ENCODE measurements around the gene AOX1.

DNA sequence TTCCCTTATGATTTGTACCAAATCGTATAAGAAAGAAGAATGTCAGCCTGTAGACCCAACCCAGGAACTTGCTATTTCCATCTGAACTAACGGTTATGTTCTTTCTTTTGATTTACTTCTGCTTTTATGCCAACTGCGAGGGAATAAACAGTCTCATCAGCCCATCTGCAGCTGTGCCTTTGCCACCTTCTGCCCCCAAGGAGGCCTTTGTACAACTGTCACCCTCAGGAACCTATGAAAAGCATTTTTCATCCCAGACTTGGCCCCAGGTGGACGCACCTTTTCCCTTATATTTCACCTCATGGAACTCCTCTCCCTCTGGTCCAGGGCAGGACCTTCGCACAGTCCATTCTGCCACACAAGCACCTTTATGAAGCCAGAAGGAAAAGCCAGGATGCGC is 109.8 kb downstream of the AOX1 start:
- TF ChIP-seq, protein P1, sequence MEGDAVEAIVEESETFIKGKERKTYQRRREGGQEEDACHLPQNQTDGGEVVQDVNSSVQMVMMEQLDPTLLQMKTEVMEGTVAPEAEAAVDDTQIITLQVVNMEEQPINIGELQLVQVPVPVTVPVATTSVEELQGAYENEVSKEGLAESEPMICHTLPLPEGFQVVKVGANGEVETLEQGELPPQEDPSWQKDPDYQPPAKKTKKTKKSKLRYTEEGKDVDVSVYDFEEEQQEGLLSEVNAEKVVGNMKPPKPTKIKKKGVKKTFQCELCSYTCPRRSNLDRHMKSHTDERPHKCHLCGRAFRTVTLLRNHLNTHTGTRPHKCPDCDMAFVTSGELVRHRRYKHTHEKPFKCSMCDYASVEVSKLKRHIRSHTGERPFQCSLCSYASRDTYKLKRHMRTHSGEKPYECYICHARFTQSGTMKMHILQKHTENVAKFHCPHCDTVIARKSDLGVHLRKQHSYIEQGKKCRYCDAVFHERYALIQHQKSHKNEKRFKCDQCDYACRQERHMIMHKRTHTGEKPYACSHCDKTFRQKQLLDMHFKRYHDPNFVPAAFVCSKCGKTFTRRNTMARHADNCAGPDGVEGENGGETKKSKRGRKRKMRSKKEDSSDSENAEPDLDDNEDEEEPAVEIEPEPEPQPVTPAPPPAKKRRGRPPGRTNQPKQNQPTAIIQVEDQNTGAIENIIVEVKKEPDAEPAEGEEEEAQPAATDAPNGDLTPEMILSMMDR (IDR thresholded peaks at IDR 0.05; ENCODE audit: low read depth, low read length, missing input control), result no peak
- TF ChIP-seq, protein P2, sequence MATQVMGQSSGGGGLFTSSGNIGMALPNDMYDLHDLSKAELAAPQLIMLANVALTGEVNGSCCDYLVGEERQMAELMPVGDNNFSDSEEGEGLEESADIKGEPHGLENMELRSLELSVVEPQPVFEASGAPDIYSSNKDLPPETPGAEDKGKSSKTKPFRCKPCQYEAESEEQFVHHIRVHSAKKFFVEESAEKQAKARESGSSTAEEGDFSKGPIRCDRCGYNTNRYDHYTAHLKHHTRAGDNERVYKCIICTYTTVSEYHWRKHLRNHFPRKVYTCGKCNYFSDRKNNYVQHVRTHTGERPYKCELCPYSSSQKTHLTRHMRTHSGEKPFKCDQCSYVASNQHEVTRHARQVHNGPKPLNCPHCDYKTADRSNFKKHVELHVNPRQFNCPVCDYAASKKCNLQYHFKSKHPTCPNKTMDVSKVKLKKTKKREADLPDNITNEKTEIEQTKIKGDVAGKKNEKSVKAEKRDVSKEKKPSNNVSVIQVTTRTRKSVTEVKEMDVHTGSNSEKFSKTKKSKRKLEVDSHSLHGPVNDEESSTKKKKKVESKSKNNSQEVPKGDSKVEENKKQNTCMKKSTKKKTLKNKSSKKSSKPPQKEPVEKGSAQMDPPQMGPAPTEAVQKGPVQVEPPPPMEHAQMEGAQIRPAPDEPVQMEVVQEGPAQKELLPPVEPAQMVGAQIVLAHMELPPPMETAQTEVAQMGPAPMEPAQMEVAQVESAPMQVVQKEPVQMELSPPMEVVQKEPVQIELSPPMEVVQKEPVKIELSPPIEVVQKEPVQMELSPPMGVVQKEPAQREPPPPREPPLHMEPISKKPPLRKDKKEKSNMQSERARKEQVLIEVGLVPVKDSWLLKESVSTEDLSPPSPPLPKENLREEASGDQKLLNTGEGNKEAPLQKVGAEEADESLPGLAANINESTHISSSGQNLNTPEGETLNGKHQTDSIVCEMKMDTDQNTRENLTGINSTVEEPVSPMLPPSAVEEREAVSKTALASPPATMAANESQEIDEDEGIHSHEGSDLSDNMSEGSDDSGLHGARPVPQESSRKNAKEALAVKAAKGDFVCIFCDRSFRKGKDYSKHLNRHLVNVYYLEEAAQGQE (IDR thresholded peaks at IDR 0.05), result no peak
- TF ChIP-seq YY1 (IDR thresholded peaks at IDR 0.05), result no peak
- TF ChIP-seq, protein P3, sequence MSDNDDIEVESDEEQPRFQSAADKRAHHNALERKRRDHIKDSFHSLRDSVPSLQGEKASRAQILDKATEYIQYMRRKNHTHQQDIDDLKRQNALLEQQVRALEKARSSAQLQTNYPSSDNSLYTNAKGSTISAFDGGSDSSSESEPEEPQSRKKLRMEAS (IDR thresholded peaks at IDR 0.05), result no peak
- TF ChIP-seq RAD21 (IDR thresholded peaks at IDR 0.05), result no peak
- TF ChIP-seq EGR1 (IDR thresholded peaks at IDR 0.05; ENCODE audit: low read depth in 2 of 2), result no peak
- no peak for TF ChIP-seq HNF4G (IDR thresholded peaks at IDR 0.05)
- no peak for TF ChIP-seq GABPA (IDR thresholded peaks at IDR 0.05 in 1 of 2, conservative IDR thresholded peaks at IDR 0.05 in 1 of 2)
- TF ChIP-seq, protein P4, sequence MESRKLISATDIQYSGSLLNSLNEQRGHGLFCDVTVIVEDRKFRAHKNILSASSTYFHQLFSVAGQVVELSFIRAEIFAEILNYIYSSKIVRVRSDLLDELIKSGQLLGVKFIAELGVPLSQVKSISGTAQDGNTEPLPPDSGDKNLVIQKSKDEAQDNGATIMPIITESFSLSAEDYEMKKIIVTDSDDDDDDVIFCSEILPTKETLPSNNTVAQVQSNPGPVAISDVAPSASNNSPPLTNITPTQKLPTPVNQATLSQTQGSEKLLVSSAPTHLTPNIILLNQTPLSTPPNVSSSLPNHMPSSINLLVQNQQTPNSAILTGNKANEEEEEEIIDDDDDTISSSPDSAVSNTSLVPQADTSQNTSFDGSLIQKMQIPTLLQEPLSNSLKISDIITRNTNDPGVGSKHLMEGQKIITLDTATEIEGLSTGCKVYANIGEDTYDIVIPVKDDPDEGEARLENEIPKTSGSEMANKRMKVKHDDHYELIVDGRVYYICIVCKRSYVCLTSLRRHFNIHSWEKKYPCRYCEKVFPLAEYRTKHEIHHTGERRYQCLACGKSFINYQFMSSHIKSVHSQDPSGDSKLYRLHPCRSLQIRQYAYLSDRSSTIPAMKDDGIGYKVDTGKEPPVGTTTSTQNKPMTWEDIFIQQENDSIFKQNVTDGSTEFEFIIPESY (IDR thresholded peaks at IDR 0.05), result no peak
- no peak for TF ChIP-seq SP1 (IDR thresholded peaks at IDR 0.05)
- TF ChIP-seq FOXA1 (IDR thresholded peaks at IDR 0.05), result no peak

Measured in liver (tissue), 3 donors.